Osteocyte (in vitro differentiated cells): ENCODE measurements around the gene DNAJC4. TPM values are rescaled to one million over a fixed set of nuclear protein-coding genes. Genes with fewer than 3 reads are reported as not detected.

ENCODE experiments used
- DNase-seq: peaks from one replicate; pipeline ENCODE4 v3.0.0; 2021; ENCODE audit warnings: mixed read lengths; ENCODE audit not compliant: unreplicated experiment; ENCODE audit errors: extremely low spot score
- H3K27ac Mint-ChIP-seq: one replicate; pipeline ENCODE4 v1.8.0; 2021; ENCODE audit warnings: mild to moderate bottlenecking, mixed read lengths; ENCODE audit not compliant: unreplicated experiment
- H3K27me3 Mint-ChIP-seq: one replicate; pipeline ENCODE4 v1.8.0; 2021; ENCODE audit warnings: mixed read lengths; ENCODE audit not compliant: unreplicated experiment
- H3K36me3 Mint-ChIP-seq: one replicate; pipeline ENCODE4 v1.8.0; 2021; ENCODE audit warnings: mixed read lengths; ENCODE audit not compliant: unreplicated experiment
- H3K4me1 Mint-ChIP-seq: one replicate; pipeline ENCODE4 v1.8.0; 2021; ENCODE audit warnings: mixed read lengths; ENCODE audit not compliant: unreplicated experiment
- H3K4me3 Mint-ChIP-seq: one replicate; pipeline ENCODE4 v1.8.0; 2021; ENCODE audit warnings: mild to moderate bottlenecking, moderate library complexity, mixed read lengths; ENCODE audit not compliant: unreplicated experiment
- H3K9me3 Mint-ChIP-seq: one replicate; pipeline ENCODE4 v1.8.0; 2021; ENCODE audit warnings: mixed read lengths; ENCODE audit not compliant: unreplicated experiment
- CTCF ChIP-seq: fragments of 200-600 bp; sonication (generic); IDR thresholded peaks from 2 replicates; pipeline ENCODE4 v1.5.0; 2021; ENCODE audit warnings: antibody characterized with exemption, mild to moderate bottlenecking, moderate library complexity
- total RNA-seq: library from RNA; stranded (reverse); gene quantifications from 2 replicates; pipeline ENCODE4 v1.2.1, GENCODE V29; 2021

Gene DNAJC4
- total RNA-seq, 1 donor from 2014 or later = 49.9 TPM

GRCh38 chr11:64218628-64219353 lies 11.6 kb upstream of the DNAJC4 start:
- H3K27me3 Mint-ChIP-seq = no peaks in the 10 kb centered on the region
- H3K9me3 Mint-ChIP-seq = no peaks in the 10 kb centered on the region
- H3K4me1 Mint-ChIP-seq = no peaks in the 10 kb centered on the region
- no peak overlapping the region for H3K27ac Mint-ChIP-seq
- no peak for DNase-seq
- no peak overlapping the region for H3K4me3 Mint-ChIP-seq
- H3K36me3 Mint-ChIP-seq = no peaks in the 10 kb centered on the region
- no peak for TF ChIP-seq CTCF

- no peak for DNase-seq
- no peaks in the 10 kb centered on the region for H3K36me3 Mint-ChIP-seq
- peaks cover 2% of the 10 kb centered on the region for H3K4me1 Mint-ChIP-seq
- no peaks in the 10 kb centered on the region for H3K27me3 Mint-ChIP-seq
- H3K9me3 Mint-ChIP-seq = no peaks in the 10 kb centered on the region
- no peak overlapping the region for H3K4me3 Mint-ChIP-seq
- H3K27ac Mint-ChIP-seq = no peak overlapping the region
- no peak for TF ChIP-seq CTCF
Measured at GRCh38 chr11:64219354-64219684, 11.0 kb upstream of the DNAJC4 start.

- H3K27me3 Mint-ChIP-seq = no peaks in the 10 kb centered on the region
- TF ChIP-seq CTCF = no peak
- H3K4me3 Mint-ChIP-seq = no peak overlapping the region
- H3K4me1 Mint-ChIP-seq = peaks cover 2% of the 10 kb centered on the region
- no peak overlapping the region for H3K27ac Mint-ChIP-seq
- no peak for DNase-seq
- no peaks in the 10 kb centered on the region for H3K36me3 Mint-ChIP-seq
- no peaks in the 10 kb centered on the region for H3K9me3 Mint-ChIP-seq
Measured at GRCh38 chr11:64219755-64220154, 10.6 kb upstream of the DNAJC4 start.

- H3K4me3 Mint-ChIP-seq = no peak overlapping the region
- DNase-seq = no peak
- H3K4me1 Mint-ChIP-seq = peaks cover 6% of the 10 kb centered on the region
Measured at GRCh38 chr11:64220271-64220670, 10.1 kb upstream of the DNAJC4 start.

GRCh38 chr11:64220798-64221197 lies 9.6 kb upstream of the DNAJC4 start:
- TF ChIP-seq CTCF = no peak
- Mint-ChIP-seq H3K9me3 (no peaks in the 10 kb centered on the region), H3K27me3 (no peaks in the 10 kb centered on the region), H3K36me3 (no peaks in the 10 kb centered on the region), H3K4me3 (no peak overlapping the region), H3K4me1 (peaks cover 8% of the 10 kb centered on the region), H3K27ac (no peak overlapping the region)
- no peak for DNase-seq

More at GRCh38 chr11:64220271-64220670, 10.1 kb upstream of the DNAJC4 start:
- Mint-ChIP-seq H3K27me3 (no peaks in the 10 kb centered on the region), H3K36me3 (no peaks in the 10 kb centered on the region), H3K9me3 (no peaks in the 10 kb centered on the region), H3K27ac (no peak overlapping the region)
- no peak for TF ChIP-seq CTCF
